Endothelial cell of umbilical vein (primary cell): ENCODE data around the gene C10orf143. TPM values are rescaled to one million over a fixed set of nuclear protein-coding genes. Genes with fewer than 3 reads are reported as not detected.

Experiments
- BruUV-seq: library from RNA; stranded (reverse); fragments of 400-500 nt; replicated peaks from 2 replicates; lab custom pipeline; 2021; lab: Mats Ljungman, UMichigan
- CTCF ChIA-PET: fragments of 300-600, 350-600 bp; sonication (Branson Sonifier 250); formaldehyde crosslinking; loops from one replicate; lab custom pipeline; 2021; ENCODE audit warnings: antibody characterized with exemption, inconsistent platforms; lab: Charles Lee
- POLR2A ChIA-PET: fragments of 300-600, 350-600 bp; sonication (Branson Sonifier 250); formaldehyde crosslinking; loops from one replicate; lab custom pipeline; 2021; ENCODE audit warnings: antibody characterized with exemption, inconsistent platforms; lab: Charles Lee
- DNase-seq: peaks from one replicate; pipeline ENCODE4 v3.0.0-alpha.2; 2011; ENCODE audit warnings: low read depth, low spot score
- FAIRE-seq: peaks from 2 replicates; lab custom pipeline; 2011; peaks lifted over from hg19 to GRCh38; lab: Jason Lieb, UNC
- H2AFZ ChIP-seq: 2 replicates; pipeline ENCODE4 v1.6.0; 2012; ENCODE audit warnings: low read depth, low read length, control low read depth, inconsistent platforms
- H3K27ac ChIP-seq: 2 replicates; pipeline ENCODE4 v1.5.1; 2011; ENCODE audit warnings: low read depth, mild to moderate bottlenecking, control low read depth, low read length, moderate library complexity; ENCODE audit not compliant: insufficient read depth
- H3K27me3 ChIP-seq, 2 experiments: 2 replicates each; pipeline versions ENCODE4 v1.6.0 to v1.6.1; 2011; ENCODE audit warnings: low read length in 2 of 2, mixed read lengths in 1 of 2; ENCODE audit not compliant: control insufficient read depth in 2 of 2, insufficient read depth in 2 of 2
- H3K36me3 ChIP-seq, 2 experiments: 2 replicates in 1 of 2; 3 replicates in 1 of 2; pipeline ENCODE4 v1.5.1; 2011; ENCODE audit warnings: low read length in 2 of 2, mild to moderate bottlenecking in 1 of 2, moderate library complexity in 1 of 2; ENCODE audit not compliant: control insufficient read depth in 2 of 2, insufficient read depth in 2 of 2; ENCODE audit errors: extremely low read depth in 1 of 2
- H3K4me1 ChIP-seq: 3 replicates; pipeline ENCODE4 v1.5.1; 2011; ENCODE audit warnings: mild to moderate bottlenecking, low read length; ENCODE audit not compliant: control insufficient read depth, insufficient read depth; ENCODE audit errors: extremely low read depth
- H3K4me2 ChIP-seq: 2 replicates; pipeline ENCODE4 v1.6.1; 2011; ENCODE audit warnings: low read length, control low read depth, mixed read lengths; ENCODE audit not compliant: insufficient read depth
- H3K4me3 ChIP-seq, 3 experiments: fragments of 200-600 bp in 1 of 3; sonication (generic), shearing (Covaris generic) in 1 of 3; replicated peaks in 1 of 3; 2 replicates each; pipeline ENCODE4 v1.5.1; 2011 to 2016; ENCODE audit warnings: control low read depth in 3 of 3, low read length in 3 of 3, mild to moderate bottlenecking in 2 of 3, inconsistent platforms in 1 of 3, low read depth in 1 of 3, moderate library complexity in 1 of 3; ENCODE audit not compliant: insufficient read depth in 1 of 3
- H3K79me2 ChIP-seq: 2 replicates; pipeline ENCODE4 v1.6.0; 2012; ENCODE audit warnings: low read length, inconsistent platforms; ENCODE audit not compliant: control insufficient read depth, insufficient read depth
- H3K9ac ChIP-seq: replicated peaks from 2 replicates; pipeline ENCODE3; 2011; ENCODE audit warnings: low read length, control low read depth; ENCODE audit not compliant: insufficient read depth; ENCODE audit errors: extremely low read depth
- H3K9me1 ChIP-seq: replicated peaks from 3 replicates; pipeline ENCODE4 v1.6.0; 2011; ENCODE audit warnings: mild to moderate bottlenecking, low read length; ENCODE audit not compliant: control insufficient read depth, insufficient read depth; ENCODE audit errors: extremely low read depth
- H3K9me3 ChIP-seq: replicated peaks from 2 replicates; pipeline ENCODE4 v1.5.1; 2012; ENCODE audit warnings: low read length, inconsistent platforms; ENCODE audit not compliant: control insufficient read depth, insufficient read depth
- H4K20me1 ChIP-seq: replicated peaks from 2 replicates; pipeline ENCODE3; 2011; ENCODE audit warnings: mild to moderate bottlenecking, low read length; ENCODE audit not compliant: control insufficient read depth, insufficient read depth; ENCODE audit errors: extremely low read depth
- EZH2 ChIP-seq: IDR thresholded peaks from 2 replicates; pipeline ENCODE4 v1.6.1; 2012; ENCODE audit warnings: borderline replicate concordance, low read depth, mild to moderate bottlenecking, moderate library complexity, low read length, inconsistent platforms; ENCODE audit not compliant: severe bottlenecking
- FOS ChIP-seq: IDR thresholded peaks from 2 replicates; pipeline ENCODE4 v1.6.1; 2011; ENCODE audit warnings: mild to moderate bottlenecking, low read length, moderate library complexity, borderline replicate concordance; ENCODE audit not compliant: insufficient read depth
- GATA2 ChIP-seq: IDR thresholded peaks from 2 replicates; pipeline ENCODE4 v1.7.0; 2011; ENCODE audit warnings: low read depth, mild to moderate bottlenecking, moderate library complexity, mixed read lengths, low read length; ENCODE audit not compliant: insufficient read length, insufficient read depth
- MAX ChIP-seq: IDR thresholded peaks from 2 replicates; pipeline ENCODE4 v1.6.1; 2011; ENCODE audit not compliant: insufficient read depth, insufficient read length
- MYC ChIP-seq: IDR thresholded peaks from one replicate; pipeline ENCODE4 v1.6.1; 2011; ENCODE audit warnings: mild to moderate bottlenecking, low read depth, low read length
- POLR2A ChIP-seq: IDR thresholded peaks from 2 replicates; pipeline ENCODE4 v1.6.1; 2012; ENCODE audit warnings: low read depth, mild to moderate bottlenecking, control low read depth, low read length
- POLR2AphosphoS5 ChIP-seq: IDR thresholded peaks from 2 replicates; pipeline ENCODE4 v1.6.1; 2012; ENCODE audit warnings: low read depth, mild to moderate bottlenecking, control low read depth, low read length, moderate library complexity; ENCODE audit not compliant: insufficient read depth
- dilution Hi-C: fragments of 300-500 bp; cut with MboI; formaldehyde crosslinking; loops from one replicate; pipeline ENCODE4 v1.15.0; 2019; ENCODE audit warnings: low sequenced_read_pairs; ENCODE audit not compliant: extremely low pct_ligation_motif_present
- intact Hi-C: fragments of 100-400 bp; cut with micrococcal nuclease; formaldehyde crosslinking; loops from one replicate; pipeline ENCODE4 v1.10.0; 2022
- polyA plus RNA-seq, 4 experiments: library from polyadenylated mRNA; depleted of rRNA in 3 of 4; stranded (reverse) in 3 of 4; unstranded in 1 of 4; fragments of >200 nt; gene quantifications; 2 replicates each; pipeline versions ENCODE4 v1.2.1 to v1.2.3, GENCODE V29; 2011 to 2012; ENCODE audit warnings: missing spikeins in 1 of 4
- total RNA-seq: library from RNA; stranded (reverse); gene quantifications from 2 replicates; pipeline ENCODE4 v1.2.3, GENCODE V29; 2021

The C10orf143 gene
- total and polyA plus RNA-seq, 2 donors (not counting 3 experiments of a cell fraction or from before 2014, with no cell fraction given), result 0.26 to 0.44 TPM

GRCh38 chr10:130039141-130039540 is 71.5 kb downstream of the C10orf143 start:
- CTCF ChIA-PET, result no interaction called here

GRCh38 chr10:130038611-130039109 is 72.0 kb downstream of the C10orf143 start:
- ChIA-PET CTCF (no interaction called here), POLR2A (no interaction called here)
- Histone ChIP-seq H3K4me1 (no peaks in the 10 kb centered on the region), H3K36me3 (no peaks in the 10 kb centered on the region), H3K9me3 (no peaks in the 10 kb centered on the region), H3K4me2 (no peak overlapping the region), H3K4me3 (no peak overlapping the region), H3K27me3 (no peaks in the 10 kb centered on the region), H3K79me2 (no peaks in the 10 kb centered on the region), H2AFZ (no peak overlapping the region), H3K9me1 (no peaks in the 10 kb centered on the region), H3K9ac (no peak overlapping the region), H3K27ac (no peak overlapping the region), H4K20me1 (no peaks in the 10 kb centered on the region)
- no TSS peak for BruUV-seq
- dilution Hi-C loops, result no loop called here
- intact Hi-C loops, result no loop called here
- FAIRE-seq (no peak), DNase-seq (no peak)
- TF ChIP-seq EZH2, result no peak
- no peak for TF ChIP-seq POLR2AphosphoS5

More at GRCh38 chr10:130039141-130039540, 71.5 kb downstream of the C10orf143 start:
- Histone ChIP-seq H3K36me3 (no peaks in the 10 kb centered on the region), H3K27ac (no peak overlapping the region), H3K9me3 (no peaks in the 10 kb centered on the region), H2AFZ (no peak overlapping the region), H3K27me3 (no peaks in the 10 kb centered on the region), H3K9me1 (no peaks in the 10 kb centered on the region), H3K79me2 (no peaks in the 10 kb centered on the region), H4K20me1 (no peaks in the 10 kb centered on the region), H3K4me2 (no peak overlapping the region), H3K4me1 (no peaks in the 10 kb centered on the region), H3K9ac (no peak overlapping the region), H3K4me3 (no peak overlapping the region)
- intact Hi-C loops, result no loop called here
- DNase-seq, result no peak
- TF ChIP-seq FOS, result no peak
- TF ChIP-seq GATA2, result no peak
- TF ChIP-seq POLR2AphosphoS5, result no peak
- no peak for TF ChIP-seq MYC
- no peak for TF ChIP-seq EZH2
- TF ChIP-seq POLR2A, result no peak
- TF ChIP-seq MAX, result no peak
- FAIRE-seq, result no peak
- no TSS peak for BruUV-seq
- POLR2A ChIA-PET, result no interaction called here
- dilution Hi-C loops, result no loop called here
